Stomach smooth muscle (tissue), 2 donors: ENCODE results near the gene C2orf81.
"Not testable (repeated sequence)": the region's sequence is repeated elsewhere in the genome, so short reads cannot be mapped to it uniquely, and the experiment has no call there.

Experiments used
- H3K27ac ChIP-seq: one replicate; pipeline ENCODE4 v1.7.0; 2013; ENCODE audit warnings: mild to moderate bottlenecking, low read length, inconsistent platforms
- H3K27me3 ChIP-seq, 2 donors: one replicate each; pipeline ENCODE4 v1.7.0; 2013; ENCODE audit warnings: low read length in 2 of 2; ENCODE audit not compliant: insufficient read depth in 2 of 2, control insufficient read depth in 1 of 2
- H3K36me3 ChIP-seq, 2 donors: one replicate each; pipeline ENCODE4 v1.7.0; 2013; ENCODE audit warnings: low read length in 2 of 2; ENCODE audit not compliant: control insufficient read depth in 2 of 2, insufficient read depth in 2 of 2
- H3K4me1 ChIP-seq: one replicate; pipeline ENCODE4 v1.7.0; 2013; ENCODE audit warnings: low read length; ENCODE audit not compliant: control insufficient read depth, insufficient read depth
- H3K4me3 ChIP-seq, 2 donors: one replicate each; pipeline ENCODE4 v1.7.0; 2013; ENCODE audit warnings: low read length in 2 of 2
- H3K9ac ChIP-seq, 2 donors: one replicate each; pipeline ENCODE4 v1.7.0; 2013; ENCODE audit warnings: low read length in 2 of 2, mild to moderate bottlenecking in 1 of 2
- H3K9me3 ChIP-seq, 2 donors: one replicate each; pipeline ENCODE4 v1.7.0; 2013; ENCODE audit warnings: low read length in 2 of 2; ENCODE audit not compliant: control insufficient read depth in 2 of 2
- donor health status: healthy.
- donor health status: Pancreatic carcinoma.

C2orf81 gene

GRCh38 chr2:74442483-74443297, 21.3 kb upstream of the C2orf81 start:
- Histone ChIP-seq H3K4me1 (peaks cover 41% of the 10 kb centered on the region), H3K27me3 (peaks cover 5 to 22% of the 10 kb centered on the region in 2 donors)
- H3K9me3 ChIP-seq, H3K9ac ChIP-seq, H3K27ac ChIP-seq, H3K4me3 ChIP-seq, H3K36me3 ChIP-seq: not testable (repeated sequence)

- H3K9ac ChIP-seq, result peak within 1 kb of the TSS; percentile 65 to 73
- peak within 1 kb of the TSS; percentile 79 to 81 for H3K4me3 ChIP-seq
- H3K27me3 ChIP-seq, result peaks cover 5 to 22% of the 10 kb centered on the region in 2 donors
- no peak within 1 kb of the TSS for H3K27ac ChIP-seq
- peaks cover 41% of the 10 kb centered on the region for H3K4me1 ChIP-seq
- H3K36me3 ChIP-seq, result no peaks in the 10 kb centered on the region
- H3K9me3 ChIP-seq, result no peaks in the 10 kb centered on the region
Observed at GRCh38 chr2:74441690-74442482, 20.5 kb upstream of the C2orf81 start, which contains the start of gene RTKN. Gene RTKN, minus strand, starts transcription at chr2:74441937. Its CDS starts 121 bp downstream, at chr2:74441816.

GRCh38 chr2:74441170-74441689, 19.8 kb upstream of the C2orf81 start:
- no peaks in the 10 kb centered on the region for H3K36me3 ChIP-seq
- peak overlapping the region; percentile 13 to 65 for H3K9ac ChIP-seq
- no peaks in the 10 kb centered on the region for H3K9me3 ChIP-seq
- H3K27me3 ChIP-seq, result peaks cover 5 to 22% of the 10 kb centered on the region in 2 donors
- H3K4me3 ChIP-seq, result peak overlapping the region; percentile 79 to 81
- H3K4me1 ChIP-seq, result peaks cover 41% of the 10 kb centered on the region
- no peak overlapping the region for H3K27ac ChIP-seq

- Histone ChIP-seq H3K4me1 (peaks cover 41% of the 10 kb centered on the region), H3K27me3 (peaks cover 5 to 22% of the 10 kb centered on the region in 2 donors), H3K27ac (peak overlapping the region; percentile 41), H3K4me3 (peak overlapping the region; percentile 79 to 81), H3K36me3 (no peaks in the 10 kb centered on the region), H3K9ac (peak overlapping the region; percentile 65 to 76), H3K9me3 (no peaks in the 10 kb centered on the region)
Observed at GRCh38 chr2:74440378-74441169, 19.2 kb upstream of the C2orf81 start.

GRCh38 chr2:74439803-74440377, 18.5 kb upstream of the C2orf81 start:
- H3K9me3 ChIP-seq, result no peaks in the 10 kb centered on the region
- peak overlapping the region; percentile 79 to 81 for H3K4me3 ChIP-seq
- peak overlapping the region; percentile 65 to 76 for H3K9ac ChIP-seq
- no peaks in the 10 kb centered on the region for H3K36me3 ChIP-seq
- peaks cover 5 to 22% of the 10 kb centered on the region in 2 donors for H3K27me3 ChIP-seq
- H3K4me1 ChIP-seq, result peaks cover 41% of the 10 kb centered on the region
- peak overlapping the region; percentile 41 for H3K27ac ChIP-seq

GRCh38 chr2:74439373-74439772, 18.0 kb upstream of the C2orf81 start:
- no peaks in the 10 kb centered on the region for H3K36me3 ChIP-seq
- H3K9ac ChIP-seq, result peak overlapping the region; percentile 65 to 76
- peak overlapping the region; percentile 41 for H3K27ac ChIP-seq
- H3K4me3 ChIP-seq, result peak overlapping the region; percentile 79 to 81
- H3K4me1 ChIP-seq, result peaks cover 41% of the 10 kb centered on the region
- no peaks in the 10 kb centered on the region for H3K9me3 ChIP-seq
- peaks cover 5 to 22% of the 10 kb centered on the region in 2 donors for H3K27me3 ChIP-seq

- no peak overlapping the region for H3K4me3 ChIP-seq
- no peak overlapping the region for H3K27ac ChIP-seq
- peaks cover 41% of the 10 kb centered on the region for H3K4me1 ChIP-seq
- H3K9me3 ChIP-seq, result no peaks in the 10 kb centered on the region
- H3K36me3 ChIP-seq, result no peaks in the 10 kb centered on the region
- peaks cover 5 to 22% of the 10 kb centered on the region in 2 donors for H3K27me3 ChIP-seq
- no peak overlapping the region for H3K9ac ChIP-seq
Observed at GRCh38 chr2:74438248-74438647, 16.8 kb upstream of the C2orf81 start.

GRCh38 chr2:74436848-74437695, 15.7 kb upstream of the C2orf81 start:
- peaks cover 2 to 13% of the 10 kb centered on the region in 2 donors for H3K27me3 ChIP-seq
- H3K4me1 ChIP-seq, result peaks cover 41% of the 10 kb centered on the region
- H3K36me3 ChIP-seq, result peaks cover 0 to 4% of the 10 kb centered on the region in 2 donors
- H3K27ac ChIP-seq, result no peak overlapping the region
- peak overlapping the region in 1 of 2 donors; percentile 40 for H3K4me3 ChIP-seq
- no peaks in the 10 kb centered on the region for H3K9me3 ChIP-seq
- H3K9ac ChIP-seq, result peak overlapping the region in 1 of 2 donors; percentile 13

- H3K4me3 ChIP-seq, result peak overlapping the region in 1 of 2 donors; percentile 40
- peaks cover 1 to 5% of the 10 kb centered on the region in 2 donors for H3K27me3 ChIP-seq
- H3K36me3 ChIP-seq, result peaks cover 0 to 9% of the 10 kb centered on the region in 2 donors
- peak overlapping the region in 1 of 2 donors; percentile 13 for H3K9ac ChIP-seq
- no peaks in the 10 kb centered on the region for H3K9me3 ChIP-seq
- no peak overlapping the region for H3K27ac ChIP-seq
- peaks cover 33% of the 10 kb centered on the region for H3K4me1 ChIP-seq
Observed at GRCh38 chr2:74436111-74436805, 14.8 kb upstream of the C2orf81 start.
